ENCODE results near the gene FUT8.

FUT8 gene

DNA sequence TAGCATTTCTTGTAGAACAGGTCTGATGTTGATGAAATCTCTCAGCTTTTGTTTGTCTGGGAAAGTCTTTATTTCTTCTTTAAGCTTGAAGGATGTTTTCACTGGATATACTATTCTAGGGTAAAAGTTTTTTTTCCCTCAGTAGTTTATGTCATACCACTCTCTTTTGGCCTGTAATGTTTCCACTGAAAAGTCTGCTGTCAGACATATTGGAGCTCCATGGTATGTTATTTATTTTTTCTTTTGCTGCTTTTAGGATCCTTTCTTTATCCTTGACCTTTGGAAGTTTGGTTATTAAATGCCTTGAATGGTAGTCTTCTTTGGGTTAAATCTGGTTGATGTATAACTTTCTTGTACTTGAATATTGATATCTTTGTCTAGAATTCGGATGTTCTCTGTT is 306.1 kb downstream of the FUT8 start:
- no peak for DNase-seq

DNA sequence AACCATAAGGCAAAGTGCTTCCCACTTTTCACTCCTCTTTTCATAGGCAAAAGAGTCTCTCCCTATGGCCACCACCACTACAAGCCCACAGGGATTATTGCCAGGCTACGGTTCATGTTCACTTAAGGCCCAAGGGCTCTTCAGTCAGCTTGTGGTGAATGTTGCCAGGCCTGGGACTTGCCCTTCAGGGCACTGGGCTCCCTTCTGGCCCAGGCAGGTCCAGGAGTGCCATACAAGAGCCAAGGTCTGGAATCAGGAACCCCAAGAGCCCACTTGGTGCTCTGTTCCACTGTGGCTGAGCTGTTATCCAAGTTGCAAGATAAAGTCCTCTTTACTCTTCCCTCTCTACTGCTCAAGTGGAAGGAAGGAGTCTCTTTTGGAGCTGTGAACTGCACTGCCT is 307.6 kb downstream of the FUT8 start:
- DNase-seq: no peak

DNA sequence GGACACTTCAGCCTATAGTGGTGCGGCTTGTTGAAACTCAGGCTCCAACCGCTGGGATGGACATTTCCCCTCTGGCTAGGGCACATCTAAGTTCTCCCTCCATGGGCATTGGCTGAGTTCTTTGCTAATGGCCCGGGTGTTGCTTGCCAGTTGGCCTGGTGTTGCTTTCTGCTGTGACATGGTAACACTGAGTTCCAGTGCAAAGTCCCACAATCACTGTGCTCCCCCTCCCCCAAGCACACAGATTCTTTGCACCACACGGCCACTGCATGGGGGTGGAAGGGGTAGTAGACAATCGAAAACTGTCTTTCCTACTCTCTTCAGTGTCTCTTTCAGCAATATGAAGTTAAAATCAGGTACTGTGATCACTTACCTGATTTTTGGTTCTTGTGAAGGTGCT is 308.2 kb downstream of the FUT8 start:
- DNase-seq: no peak

DNA sequence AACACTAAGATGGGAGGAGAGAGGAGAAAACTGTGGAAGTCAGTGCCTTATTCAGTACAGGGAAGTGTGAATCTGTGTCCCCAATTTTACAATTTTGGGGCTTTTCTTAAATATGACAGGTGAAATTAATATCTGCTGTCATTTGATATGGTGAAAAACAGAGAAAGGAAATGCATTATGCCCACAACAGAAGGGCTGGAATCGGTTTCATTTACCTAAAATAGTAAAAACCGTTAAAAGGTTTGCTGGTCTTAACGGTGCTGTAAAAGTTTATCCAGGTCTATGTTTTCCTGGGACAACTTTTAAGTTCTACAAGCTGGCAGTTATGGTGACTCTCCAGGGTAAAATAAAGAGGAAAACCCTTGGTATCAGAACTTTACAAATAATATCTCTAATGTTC is 310.8 kb downstream of the FUT8 start:
- DNase-seq: no peak

DNA sequence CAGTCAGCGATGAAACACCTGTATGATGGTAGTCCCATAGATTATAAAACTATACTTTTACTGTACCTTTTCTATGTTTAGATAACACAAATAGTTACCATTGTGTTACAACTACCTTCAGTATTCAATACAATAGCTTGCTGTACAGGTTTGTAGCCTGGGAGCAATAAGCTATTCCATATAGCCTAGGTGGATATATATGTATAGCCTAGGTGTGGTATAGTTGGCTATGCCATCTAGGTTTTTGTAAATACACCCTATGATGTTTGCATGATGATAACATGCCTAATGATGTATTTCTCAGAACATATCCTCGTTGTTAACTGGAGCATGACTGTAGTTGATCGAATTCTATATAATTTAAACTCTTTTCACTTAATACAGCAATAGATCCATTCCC is 316.1 kb downstream of the FUT8 start:
- DNase-seq: no peak

DNA sequence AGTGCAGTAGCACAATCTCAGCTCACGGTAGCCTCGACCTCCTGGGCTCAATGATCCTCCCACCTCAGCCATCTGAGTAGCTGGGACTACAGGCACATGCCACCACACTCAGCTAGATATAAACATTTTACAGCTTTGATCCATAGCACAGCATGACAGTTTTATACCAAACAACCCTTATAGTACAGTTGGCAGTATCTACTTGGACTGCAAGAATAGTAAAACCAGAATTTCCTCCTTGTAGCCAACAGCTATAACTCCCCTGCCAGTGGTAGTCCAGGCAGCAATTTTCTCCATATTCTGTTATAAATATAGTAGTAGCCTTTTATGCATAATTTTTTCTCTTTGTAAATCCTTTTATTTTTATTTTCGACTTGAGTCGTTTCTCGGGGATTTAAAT is 317.0 kb downstream of the FUT8 start:
- DNase-seq: no peak

DNA sequence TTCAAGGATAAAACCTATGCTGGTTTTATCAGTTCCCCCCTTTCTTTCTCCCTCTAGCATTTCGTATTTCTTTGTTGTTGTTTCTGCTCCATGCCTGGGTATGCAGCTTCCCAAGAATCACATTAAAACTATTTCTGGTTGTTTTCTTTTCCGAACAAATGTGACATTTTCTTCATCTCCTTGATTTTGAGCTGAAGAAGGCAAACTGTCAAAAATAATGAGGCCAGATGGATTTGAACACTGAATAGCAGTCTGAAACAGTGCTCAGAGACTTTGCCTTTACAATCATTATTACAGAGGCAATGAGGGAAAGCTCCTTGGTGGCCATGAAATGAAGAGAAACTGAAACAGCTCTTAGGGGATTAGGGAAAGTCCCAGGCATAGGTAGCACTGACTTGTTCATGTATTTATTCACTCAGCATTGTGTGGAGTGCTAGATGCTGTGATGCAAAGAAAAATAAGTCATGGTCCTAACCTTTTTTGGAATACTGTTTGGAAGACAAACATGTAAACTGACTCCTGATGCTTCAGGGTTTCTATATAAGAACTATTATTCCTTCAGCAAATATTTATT is 319.5 kb downstream of the FUT8 start:
- no peak for DNase-seq

DNA sequence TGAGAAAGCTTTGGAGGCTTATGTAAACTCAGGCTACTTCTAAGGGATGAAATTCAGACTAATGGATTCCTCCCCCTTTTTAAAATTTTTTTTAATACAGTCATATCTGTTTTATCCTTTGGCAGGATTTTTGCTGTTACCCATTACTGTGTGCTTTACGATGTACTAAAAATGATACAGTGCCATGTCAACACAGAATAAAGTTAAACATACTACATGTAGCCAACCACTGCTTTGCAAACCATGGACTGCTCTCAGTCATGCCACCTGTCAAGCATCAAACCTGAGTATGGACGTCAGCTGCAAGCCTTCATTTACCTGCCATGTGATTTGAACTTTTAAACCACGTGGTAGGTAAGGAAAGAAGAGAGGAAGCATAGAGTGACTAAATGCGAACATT is 325.8 kb downstream of the FUT8 start:
- DNase-seq: no peak

DNA sequence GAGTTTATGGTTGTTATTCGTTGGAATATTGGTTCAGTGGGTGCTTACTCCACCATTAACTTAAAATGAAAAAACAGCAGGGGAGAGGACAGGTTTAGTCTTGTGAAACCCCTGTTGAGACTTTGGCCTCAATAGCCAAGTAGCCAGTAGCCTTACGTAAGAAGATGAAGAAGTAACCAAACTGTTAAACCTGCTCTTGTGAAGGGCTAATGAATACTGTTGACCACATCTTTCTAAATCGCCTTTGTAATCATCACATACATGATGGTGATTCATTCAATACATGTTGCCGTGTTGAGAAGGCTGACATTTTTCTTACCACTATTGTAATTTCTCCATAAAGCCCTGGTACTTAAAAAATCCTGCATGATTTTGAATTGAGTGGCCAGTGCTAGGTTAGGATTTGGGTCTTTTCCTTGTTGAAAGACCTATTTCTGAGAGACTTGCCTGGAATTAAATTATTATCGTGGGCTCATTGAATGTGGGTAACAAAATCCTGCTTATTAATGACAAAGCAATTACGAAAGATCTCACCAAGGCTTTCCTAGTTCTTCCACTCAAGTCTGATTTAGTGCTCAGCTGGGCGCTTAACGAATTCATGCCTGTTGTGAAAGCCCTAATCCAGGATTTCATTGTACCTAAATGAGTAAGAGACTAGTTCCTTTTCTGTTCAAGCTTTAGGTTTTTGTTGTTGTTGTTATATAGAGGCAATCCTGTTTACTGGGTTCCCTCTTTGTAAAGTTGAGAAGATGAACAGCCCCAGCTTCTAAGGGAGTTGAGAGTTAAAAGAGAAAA is 333.1 kb downstream of the FUT8 start:
- no peak for DNase-seq

DNA sequence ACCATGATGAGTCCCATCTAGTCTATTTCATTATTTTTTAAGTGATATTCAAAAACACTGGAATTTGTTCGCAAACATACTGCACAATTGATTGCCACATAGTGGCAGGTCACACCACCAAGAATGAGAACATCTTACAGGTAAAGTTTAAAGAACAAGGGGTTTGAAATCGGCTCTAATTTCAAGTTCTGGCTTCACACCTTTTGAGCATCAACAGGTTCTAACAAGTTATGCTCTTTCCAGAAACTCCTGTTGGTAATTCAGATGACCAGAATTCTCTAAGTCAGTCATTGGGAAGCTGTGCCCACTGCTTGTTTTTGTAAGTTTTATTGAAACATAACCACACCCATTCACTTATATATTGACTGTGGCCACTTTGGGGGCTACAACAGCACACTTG is 336.3 kb downstream of the FUT8 start:
- no peak for DNase-seq

DNA sequence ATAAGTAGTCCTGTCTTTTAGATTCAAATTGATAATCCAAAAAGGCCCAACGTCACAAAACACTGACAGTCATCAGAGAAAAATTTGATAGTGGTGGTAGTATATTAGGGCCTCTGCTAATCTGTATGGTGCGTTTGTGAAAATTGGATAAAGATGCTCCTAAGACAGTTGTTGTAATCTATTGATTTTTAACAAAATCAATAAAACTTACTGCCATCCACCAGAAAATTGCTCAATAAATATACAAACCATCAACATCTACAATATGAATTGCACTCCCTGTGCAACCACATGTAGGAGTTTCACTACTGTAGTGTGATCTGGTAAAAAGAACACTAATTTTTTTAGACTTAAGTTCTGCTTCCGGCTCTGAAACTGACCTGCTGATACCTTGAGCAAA is 336.8 kb downstream of the FUT8 start:
- no peak for DNase-seq

DNA sequence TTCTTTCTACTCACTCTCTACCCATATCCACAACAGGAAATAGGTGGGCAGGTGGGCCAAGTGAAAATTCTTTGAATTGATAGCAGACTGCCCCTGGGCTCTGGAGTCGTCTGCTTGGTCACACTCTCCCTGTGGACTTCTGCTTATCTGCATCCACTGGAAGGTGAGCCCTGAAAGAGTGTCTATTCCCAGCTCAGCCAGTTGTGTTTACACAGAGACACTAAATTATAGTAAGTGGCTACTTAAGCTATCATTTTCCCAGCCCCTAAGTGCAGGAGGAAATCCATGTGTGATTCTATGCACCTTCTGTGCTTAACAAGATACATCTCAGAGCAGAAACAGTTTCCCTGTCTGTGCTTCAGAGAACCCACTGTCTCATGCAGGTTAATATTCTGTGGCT is 338.4 kb downstream of the FUT8 start:
- DNase-seq: no peak

DNA sequence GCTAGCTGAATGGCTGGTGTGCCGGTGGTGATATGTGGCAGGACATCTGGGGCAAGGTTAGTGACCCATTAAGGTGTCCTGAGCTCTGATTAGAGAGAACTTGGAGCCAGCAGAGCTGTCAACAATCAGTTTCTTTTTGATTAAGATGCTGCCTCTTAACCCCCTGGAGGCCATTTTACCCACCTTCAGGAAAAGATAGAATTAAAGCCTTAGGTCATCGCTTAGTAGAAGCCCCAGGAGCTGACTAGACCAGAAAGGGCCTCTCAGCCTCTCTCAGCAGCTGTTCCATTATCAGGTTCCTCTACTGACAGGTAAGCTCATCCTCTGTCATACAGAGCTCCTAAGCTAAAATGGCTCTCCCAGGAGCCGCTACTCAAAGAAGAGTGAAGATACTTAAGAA is 339.0 kb downstream of the FUT8 start:
- DNase-seq: no peak

DNA sequence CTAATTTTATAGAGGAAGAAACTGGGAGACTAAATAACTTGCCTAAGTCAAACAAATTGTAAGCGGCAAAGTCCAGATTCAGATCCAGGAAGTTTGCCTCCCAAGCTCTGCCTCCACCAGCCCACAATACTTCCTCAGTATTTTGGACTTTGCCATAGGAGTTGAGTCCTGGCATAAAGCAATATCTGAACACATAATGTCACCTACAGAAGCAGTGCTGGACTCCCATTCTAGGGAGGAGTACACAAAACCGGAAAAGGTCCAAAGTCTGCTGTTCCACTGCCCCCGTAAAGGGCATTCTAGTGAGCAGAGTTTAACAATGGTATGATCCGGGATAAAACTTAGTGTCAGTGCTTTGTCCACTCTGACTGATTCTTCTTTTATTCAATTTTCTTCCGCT is 340.5 kb downstream of the FUT8 start:
- no peak for DNase-seq

DNA sequence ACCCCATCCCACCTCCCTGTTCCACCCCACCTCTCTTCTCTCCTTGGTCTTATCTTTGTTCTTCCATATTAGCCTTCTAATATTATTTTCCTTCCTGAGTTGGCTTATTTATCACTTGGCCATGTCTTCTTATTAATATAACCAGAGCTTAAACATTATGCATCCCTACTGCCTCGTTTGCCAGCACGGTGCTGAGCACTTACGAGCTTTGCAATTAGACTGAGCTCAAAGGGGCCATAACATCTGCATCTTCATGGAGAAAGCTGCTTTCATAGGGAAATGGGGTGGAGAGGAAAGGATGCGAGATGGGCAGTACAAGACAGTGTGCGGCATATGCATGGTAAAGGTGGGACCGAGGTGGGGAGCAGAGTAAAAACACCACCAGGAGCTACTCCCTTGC is 342.8 kb downstream of the FUT8 start:
- DNase-seq: no peak

DNA sequence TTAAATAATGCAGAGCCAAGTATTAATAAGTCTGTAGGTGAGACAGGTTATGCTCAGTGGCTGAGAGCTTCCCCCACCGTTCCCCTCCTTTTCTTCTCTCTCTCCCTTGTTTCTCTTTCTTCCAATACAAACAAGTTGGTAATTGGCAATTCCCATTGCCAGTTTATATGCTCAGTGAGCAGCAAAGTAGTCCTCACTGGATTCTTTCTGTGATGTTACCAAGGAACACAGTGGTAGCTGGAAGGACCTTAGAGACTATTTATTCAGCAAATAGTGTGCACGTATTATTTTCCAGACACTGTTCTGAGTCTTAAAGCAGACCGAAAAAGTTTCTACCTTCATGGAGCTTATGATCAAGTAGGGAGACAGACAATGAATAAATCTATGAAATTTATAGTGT is 344.4 kb downstream of the FUT8 start:
- DNase-seq: no peak

DNA sequence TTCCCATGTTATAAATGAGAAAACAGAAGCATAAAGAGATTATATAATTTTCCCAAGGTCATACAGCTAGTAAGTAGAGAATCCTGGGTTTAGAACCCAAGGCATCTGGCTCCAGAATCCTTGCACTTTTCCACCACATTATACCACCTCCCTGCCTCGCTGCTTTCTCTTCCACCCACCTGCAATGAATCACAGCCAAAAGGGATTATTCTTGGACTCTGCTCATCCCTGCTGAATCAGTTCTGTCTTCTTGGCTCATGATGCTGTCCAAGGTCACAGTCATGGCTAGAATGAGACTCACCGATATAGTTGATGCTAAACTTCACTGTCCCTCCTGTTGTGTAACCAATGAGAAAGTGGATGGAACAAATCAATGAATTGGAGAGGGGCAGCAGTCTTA is 356.6 kb downstream of the FUT8 start:
- DNase-seq: no peak

DNA sequence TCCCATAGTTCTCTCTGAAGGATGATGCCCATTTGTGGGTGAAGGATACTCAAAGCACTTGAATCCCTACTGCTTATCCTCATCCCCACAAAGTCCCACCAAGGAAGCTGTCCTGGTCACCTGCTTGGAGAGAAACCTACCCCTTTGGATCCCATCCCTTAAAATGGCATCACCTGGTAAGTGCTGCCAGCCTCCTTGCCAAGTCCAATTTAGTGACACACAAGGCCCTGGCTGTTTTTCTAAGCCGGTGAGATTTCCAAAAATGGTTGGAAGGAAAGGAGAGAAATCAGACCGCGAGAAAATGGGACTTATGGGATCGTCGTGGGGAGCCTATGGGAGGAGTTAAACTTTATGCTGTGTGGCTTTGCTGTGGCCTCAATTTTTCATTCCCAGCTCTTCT is 358.2 kb downstream of the FUT8 start:
- DNase-seq: no peak

DNA sequence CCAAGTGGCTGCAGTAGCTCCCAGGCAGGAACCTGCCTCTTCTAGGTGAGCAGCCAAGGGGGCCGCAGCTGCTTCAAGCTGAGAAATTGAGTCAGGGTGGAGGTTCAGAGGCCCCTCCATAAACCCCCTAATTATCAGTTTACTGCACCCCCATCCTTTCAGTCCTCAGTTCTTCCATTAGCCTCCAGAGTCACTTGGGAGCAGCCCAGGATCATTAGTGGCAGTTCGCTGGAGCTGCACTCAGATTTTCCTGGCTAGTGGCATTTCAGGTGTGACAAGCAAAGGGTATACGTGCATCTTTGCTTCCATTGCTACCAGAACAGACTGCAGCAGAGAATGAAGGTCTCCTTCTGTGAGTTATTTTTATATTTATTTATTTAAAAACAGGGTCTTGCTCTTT is 358.7 kb downstream of the FUT8 start:
- DNase-seq: no peak

DNA sequence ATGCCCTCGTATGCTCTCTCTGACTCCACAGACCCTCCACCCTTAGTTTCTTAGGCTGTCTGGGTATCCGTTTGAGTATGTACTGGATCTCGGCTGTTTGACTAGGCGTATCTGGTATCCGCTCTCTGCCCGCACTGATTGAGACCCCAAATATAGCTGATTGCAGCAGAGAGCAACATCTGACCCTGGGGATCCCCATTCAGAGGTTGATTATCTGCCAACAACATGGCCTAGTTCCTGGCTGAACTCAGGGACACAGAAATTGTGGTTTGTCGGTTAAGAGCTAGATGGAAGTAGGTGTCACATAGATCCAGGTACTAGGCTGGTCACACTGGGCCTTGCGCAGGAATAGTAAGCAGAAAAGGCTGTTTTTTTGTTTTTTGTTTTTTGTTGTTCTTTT is 359.9 kb downstream of the FUT8 start:
- no peak for DNase-seq

DNA sequence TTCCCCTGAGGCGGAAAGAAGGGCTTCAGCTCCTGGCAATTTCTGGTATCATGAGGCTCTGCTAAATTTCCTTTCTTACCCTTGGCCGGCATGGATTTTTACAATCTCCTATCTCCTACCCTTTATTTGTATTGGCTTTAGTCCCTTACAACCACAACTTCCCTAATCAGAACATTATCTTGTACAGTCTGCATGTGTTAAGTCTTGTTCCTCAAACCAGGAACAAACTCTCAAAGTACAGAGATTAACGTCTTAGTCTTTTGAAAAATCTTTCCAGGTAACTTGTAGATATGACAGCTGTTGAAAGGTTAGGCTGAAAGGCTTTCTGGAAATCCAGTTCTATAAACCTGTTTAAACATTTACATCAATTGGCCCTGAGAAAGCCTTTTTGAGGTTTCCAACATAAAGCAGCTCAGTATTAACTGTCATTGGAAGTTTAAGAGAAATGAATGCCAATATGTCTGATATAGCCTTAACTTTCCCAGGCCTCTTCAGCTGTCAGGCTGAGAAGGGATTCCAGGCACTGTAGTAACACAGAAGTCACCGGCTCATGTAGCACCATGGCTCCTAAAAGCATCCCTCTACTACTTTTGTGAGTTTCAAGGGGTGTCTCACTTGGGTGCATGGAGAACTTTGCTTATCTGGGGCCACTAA is 360.5 kb downstream of the FUT8 start:
- no peak for DNase-seq

DNA sequence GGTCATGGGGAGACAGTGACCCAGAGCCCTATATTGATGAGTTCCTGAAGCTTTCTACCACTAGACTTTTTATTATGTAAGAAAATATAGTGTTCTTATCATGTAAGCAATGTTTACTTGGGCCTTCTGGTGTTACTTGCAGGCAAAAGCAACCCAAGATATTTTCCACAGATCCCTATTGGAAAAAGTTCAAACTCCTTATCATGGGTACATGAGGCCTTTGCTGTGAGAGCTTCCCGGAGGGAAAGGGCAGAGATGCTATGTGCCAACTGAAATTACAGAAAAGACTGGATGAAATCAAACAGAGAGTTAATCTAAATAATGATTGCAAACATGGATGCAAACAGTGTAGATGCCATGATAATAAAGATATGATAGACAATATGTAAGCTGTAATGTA is 361.5 kb downstream of the FUT8 start:
- no peak for DNase-seq

DNA sequence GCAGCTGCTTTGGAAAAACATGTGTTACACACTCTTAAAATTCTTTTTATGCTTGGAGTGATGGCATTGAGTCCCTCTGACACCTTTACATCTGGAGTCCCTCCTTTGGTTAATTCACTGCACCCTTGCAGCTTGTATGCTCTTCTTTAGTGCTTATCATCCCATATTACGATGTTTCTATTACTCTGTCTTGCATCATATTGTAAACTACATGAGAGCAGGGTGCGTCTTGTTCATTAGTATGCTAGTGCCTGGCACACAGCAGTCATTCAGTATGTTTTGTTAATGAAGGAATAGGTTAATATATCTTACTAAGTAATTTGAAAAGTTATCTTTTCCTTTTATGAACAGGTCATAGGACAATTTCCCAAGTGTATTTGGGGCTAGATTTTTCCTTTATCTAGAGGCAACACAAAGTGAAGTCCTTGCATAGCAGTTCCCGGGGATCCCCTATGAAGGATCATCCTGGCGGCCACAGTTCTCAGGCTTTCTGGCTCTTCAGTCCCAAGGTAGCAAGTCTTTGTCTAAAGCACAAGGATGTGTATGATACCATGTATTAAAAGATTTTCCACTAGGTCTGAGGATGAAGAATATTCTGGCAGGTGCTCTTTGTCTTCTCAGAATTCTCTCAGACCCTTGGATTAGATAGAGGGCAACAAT is 363.8 kb downstream of the FUT8 start:
- DNase-seq: no peak

DNA sequence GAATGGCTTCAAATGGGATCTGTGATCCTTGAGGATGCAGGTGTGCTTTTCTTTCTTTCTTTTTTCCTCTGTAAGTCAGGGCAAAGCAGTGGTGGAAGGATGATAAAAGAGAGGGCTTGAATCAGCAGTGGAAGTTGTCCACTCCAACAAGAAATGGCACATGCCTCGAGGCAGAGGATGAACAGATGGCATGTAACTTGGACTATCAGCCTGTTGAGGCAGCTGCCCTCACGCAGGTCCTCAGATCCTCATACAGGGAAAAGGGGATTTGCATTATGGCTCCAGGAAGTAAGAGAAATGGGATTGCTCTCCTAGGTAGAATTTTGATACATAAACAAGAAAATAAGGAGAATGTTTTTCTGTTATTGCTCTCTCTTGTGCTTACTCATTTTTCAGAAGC is 368.0 kb downstream of the FUT8 start:
- DNase-seq: no peak
